Mucosa of gallbladder (tissue), 1 donor: ENCODE measurements around the gene ZCCHC3. TPM values are rescaled to one million over a fixed set of nuclear protein-coding genes. Genes with fewer than 3 reads are reported as not detected.
"Not testable (repeated sequence)": the region's sequence is repeated elsewhere in the genome, so short reads cannot be mapped to it uniquely, and the experiment has no call there.

Experiments used
- DNase-seq: peaks from one replicate; pipeline ENCODE4 v3.0.0-alpha.2; 2020; ENCODE audit warnings: low spot score
- total RNA-seq: library from RNA; stranded (reverse); gene quantifications from one replicate; pipeline ENCODE4 v1.2.1, GENCODE V29; 2021
- donor health status: DM: no; HTN: no; CAD: no.

The ZCCHC3 gene
- total RNA-seq, 1 donor from 2014 or later, result 16.7 TPM

- no peak for DNase-seq
Observed at GRCh38 chr20:311609-312008, 14.2 kb downstream of the ZCCHC3 start.

DNA sequence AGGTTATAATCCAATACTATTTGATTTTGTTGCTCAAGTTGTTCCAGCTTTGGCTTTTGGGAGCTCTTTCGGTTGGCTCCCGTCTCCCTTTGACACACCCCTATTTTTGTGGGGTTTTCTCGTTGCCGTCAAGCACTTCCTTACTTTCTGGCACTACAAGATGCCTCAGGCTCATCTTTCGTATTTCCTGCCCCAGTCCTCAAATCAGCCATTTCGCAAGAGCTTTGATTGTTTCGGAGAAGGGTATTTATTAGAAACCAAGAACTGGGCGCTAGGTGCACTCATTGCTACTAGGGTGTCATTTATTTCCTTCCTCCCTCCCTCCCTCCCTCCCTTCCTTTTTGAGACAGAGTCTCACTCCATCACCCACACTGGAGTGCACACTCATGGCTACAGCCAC lies 14.7 kb downstream of the ZCCHC3 start:
- DNase-seq, result no peak

DNA sequence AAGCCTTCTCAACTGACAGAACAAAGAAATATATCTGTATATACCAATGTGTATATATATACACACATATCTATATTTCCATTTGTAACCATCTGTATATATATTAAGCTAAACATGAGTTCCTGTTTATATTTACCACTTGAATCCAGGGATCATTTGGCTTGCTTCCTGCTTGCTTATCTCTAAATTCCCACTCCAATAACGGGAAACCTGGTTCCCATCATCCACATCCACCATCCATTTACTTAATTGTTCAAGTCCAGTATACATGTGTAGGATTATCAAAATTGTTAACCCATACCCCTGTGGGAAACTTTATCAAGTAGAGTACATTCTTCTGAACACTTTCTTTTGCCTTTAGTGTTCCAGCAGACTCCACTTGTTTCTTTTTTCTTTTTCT lies 15.5 kb downstream of the ZCCHC3 start:
- no peak for DNase-seq

DNA sequence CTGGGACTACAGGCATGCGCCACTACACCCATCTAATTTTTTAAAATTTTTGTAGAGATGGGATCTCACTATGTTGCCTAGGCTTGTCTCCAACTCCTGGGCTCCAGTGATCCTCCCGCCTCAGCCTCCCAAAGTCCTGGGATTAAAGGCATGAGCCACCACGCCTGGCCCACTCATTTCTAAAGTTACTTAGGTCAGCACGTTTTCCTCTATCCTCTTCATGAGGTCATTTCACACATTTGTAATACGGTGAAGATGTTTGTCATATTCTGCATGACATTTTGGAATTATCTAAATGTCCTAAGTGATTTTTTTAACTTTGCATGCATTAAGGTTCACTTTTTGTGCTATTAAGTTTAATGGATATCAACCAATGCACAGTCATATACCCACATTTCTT lies 16.0 kb downstream of the ZCCHC3 start:
- no peak for DNase-seq

GRCh38 chr20:313948-314347 lies 16.6 kb downstream of the ZCCHC3 start:
- no peak for DNase-seq

DNA sequence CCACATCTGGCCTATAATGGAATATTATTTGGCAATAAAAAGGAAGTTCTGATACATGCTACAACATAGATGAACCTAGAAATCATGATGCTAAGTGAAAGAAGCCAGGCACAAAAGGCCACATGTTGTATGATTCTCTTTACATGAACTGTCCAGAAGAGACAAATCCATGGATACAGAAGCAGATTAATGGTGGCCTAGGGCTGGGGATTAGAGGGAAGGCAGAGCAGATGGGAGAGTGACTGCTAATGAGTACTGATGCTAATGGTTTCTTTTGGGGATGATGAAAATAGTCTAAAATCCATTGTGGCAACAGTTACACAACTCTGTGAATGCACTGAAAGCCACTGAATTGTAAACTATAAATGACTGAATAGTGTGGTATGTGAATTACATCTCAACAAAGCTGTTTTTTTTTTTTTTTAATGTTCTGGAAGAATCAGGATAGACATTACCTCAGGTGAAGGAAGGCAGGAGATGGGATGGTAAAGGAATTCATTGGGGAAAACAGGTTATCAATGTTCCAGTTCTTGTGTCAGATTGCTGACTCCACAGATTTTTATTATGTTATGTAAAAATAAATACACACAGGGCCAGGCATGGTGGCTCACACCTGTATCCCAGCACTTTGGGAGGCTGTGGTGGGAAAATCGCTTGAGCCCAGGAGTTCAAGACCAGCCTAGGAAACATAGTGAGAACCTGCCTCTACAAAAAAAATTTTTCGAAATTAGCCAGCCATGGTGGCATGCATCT lies 19.1 kb downstream of the ZCCHC3 start:
- DNase-seq, result no peak

GRCh38 chr20:324177-325044 lies 27.0 kb downstream of the ZCCHC3 start:
- peak; percentile 89 for DNase-seq

- peak; percentile 98 for DNase-seq
Observed at GRCh38 chr20:325045-325888, 27.9 kb downstream of the ZCCHC3 start, which contains the start of gene SOX12. TSS of gene SOX12 (plus strand) at chr20:325552. CDS start at chr20:325925, 373 bp downstream.

GRCh38 chr20:325889-326644 lies 28.7 kb downstream of the ZCCHC3 start:
- DNase-seq, result peak; percentile 50

GRCh38 chr20:326645-327185 lies 29.3 kb downstream of the ZCCHC3 start:
- DNase-seq, result peak; percentile 30

DNA sequence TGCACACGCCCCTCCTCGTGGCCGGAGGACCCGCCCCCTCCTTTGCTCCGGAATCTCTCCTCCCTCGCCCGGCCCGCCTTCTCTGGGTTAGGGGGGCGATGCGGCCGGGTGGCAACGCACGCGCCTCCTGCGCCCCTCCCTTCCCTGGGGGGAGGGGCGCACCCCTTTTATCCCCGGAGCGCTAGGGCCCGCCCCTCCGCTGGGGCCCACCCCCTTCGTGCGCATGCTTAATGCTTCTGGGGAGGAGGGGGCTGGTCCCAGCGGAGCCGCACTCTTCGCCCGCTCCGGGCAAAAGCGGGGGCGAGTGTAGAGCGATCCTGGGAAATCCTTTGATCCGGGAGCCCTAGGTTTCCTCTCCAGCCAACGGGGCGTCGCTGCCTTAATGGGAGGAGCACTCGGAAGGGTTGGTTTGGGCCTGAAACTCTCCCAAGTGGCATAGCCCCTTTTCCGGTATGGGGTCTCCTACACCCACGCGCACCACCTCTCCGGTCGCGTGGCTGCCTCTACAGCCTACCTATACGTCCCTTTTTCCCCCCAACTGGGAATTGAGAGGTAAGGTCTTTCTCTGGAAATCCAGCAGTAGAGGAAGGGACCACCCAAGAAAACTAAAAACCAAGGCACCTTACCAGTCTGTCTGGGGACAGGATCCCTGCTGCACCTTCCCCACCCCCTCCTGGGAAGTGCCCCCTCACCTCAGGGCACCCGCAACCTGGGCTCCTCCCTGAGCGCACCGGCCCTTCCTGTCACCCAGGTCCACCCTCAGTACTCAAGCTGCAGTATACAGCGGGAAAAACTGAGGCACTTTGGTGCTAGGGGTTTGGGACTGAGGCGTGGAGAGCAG lies 30.0 kb downstream of the ZCCHC3 start:
- DNase-seq, result peak; percentile 83

- no peak for DNase-seq
Observed at GRCh38 chr20:328027-328974, 30.9 kb downstream of the ZCCHC3 start.

GRCh38 chr20:328975-329695 lies 31.8 kb downstream of the ZCCHC3 start:
- DNase-seq, result no peak

- no peak for DNase-seq
Observed at GRCh38 chr20:329851-330232, 32.5 kb downstream of the ZCCHC3 start.

DNA sequence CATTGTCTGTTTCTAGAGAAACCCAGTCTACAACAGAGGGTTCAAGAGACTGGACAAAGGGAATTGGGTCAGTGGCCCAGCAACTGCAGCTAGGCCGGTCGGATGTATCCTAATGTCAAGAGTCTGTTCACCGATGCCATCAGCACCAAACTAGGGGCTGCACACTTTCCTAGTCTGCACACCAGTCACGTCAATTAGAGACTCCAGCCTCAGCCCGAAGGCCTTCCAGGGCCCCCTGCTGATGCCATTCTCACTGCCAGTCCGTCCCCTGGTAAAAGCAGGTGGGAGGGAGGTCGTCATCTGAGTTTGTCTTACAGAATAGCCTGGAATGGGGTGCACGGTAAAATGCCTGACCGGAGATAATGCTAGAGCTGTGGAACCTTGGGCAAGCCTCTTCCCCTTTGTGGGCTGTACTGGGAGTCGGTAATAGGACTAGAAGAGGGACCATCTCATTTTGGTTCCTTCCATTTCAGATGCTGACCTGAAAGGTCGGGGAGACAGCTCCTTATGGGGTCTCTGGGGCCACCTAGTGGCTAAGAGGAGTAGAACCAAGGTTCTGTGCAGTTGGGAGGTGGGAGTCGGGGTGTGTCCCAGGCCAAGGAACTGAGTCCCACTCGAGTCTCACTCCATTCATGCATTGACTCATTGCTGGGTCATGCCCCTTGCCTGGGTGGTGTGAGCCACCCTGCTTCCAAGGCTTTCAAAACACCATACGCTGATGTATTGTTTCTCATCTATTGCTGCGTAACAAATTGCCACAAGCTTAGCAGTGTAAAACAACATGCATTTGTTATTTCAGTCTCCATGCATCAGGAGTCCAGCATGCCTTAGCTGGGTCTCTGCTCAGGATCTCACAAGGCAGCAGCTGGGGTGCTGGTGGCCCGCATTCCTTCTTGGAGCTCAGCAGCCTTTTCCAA lies 33.1 kb downstream of the ZCCHC3 start:
- peak; percentile 48 for DNase-seq

DNA sequence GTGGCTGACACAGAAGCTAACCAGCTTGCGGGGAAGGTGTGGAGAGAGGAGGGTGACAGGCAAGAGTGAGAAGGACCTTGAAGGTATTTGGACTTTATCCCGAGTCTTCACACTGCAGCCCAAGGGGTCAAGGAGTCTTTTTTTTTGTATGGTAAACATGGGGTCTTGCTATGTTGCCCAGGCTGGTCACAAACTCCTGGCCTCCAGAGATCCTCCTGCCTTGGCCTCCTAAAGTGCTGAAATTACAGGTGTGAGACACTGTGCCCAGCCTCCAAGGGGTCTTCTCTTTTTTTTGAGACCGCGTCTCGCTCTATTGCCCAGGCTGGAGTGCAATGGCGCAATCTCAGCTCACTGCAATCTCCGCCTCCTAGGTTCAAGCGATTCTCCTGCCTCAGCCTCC lies 37.2 kb downstream of the ZCCHC3 start:
- DNase-seq, result no peak

GRCh38 chr20:336040-336439 lies 38.7 kb downstream of the ZCCHC3 start:
- not testable (repeated sequence) for DNase-seq
